Measurements from ENCODE around the gene ANKRD53. TPM values are rescaled to one million over a fixed set of nuclear protein-coding genes. Genes with fewer than 3 reads are reported as not detected.
A peak's percentile ranks its signal among the peaks of the same experiment; 100 is the strongest.

Gene ANKRD53
- total RNA-seq, 4 donors from 2014 or later, result 2.9 to 5.5 TPM; not detected in 2

DNA sequence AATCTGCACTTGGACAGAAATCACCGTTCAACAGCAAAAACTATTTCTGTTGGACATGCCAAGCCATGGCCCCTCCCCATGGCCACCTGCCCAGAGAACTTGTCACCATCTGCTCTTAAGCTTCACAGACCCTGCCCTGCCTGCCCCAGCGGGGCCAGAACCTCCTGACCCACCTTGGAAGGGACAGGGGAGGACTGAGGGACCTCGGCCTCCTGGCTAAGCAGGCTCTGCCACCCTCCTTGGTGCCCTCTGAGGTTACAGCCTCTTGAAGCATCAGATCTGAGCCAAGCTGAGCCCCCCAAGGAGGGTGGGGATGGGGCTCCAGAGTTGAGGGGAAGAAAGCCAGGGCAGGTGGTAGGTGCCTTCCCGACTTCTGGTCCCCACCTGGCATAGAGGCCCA, 9.7 kb downstream of the ANKRD53 start:
- no peak for TF ChIP-seq CTCF (IDR thresholded peaks at IDR 0.05)
- no peak for TF ChIP-seq POLR2A (IDR thresholded peaks at IDR 0.05)
- no peak for TF ChIP-seq EP300 (IDR thresholded peaks at IDR 0.05)
- no peak for TF ChIP-seq POLR2AphosphoS5 (IDR thresholded peaks at IDR 0.05)
- H3K9me3 ChIP-seq, result no peaks in the 10 kb centered on the region
- peaks cover 74% of the 10 kb centered on the region for H3K36me3 ChIP-seq
- 28% methylated on average over 4 of the region's 4 CpGs for WGBS
- H3K27me3 ChIP-seq, result no peaks in the 10 kb centered on the region
- H3K4me1 ChIP-seq, result peaks cover 41% of the 10 kb centered on the region
- no peak overlapping the region for H3K4me3 ChIP-seq
- DNase-seq (ENCODE audit: low spot score in 2 of 2), result peak; percentile 52 to 65
- H3K27ac ChIP-seq, result no peak overlapping the region

- TF ChIP-seq POLR2AphosphoS5 (IDR thresholded peaks at IDR 0.05) (no peak), CTCF (IDR thresholded peaks at IDR 0.05) (no peak), POLR2A (IDR thresholded peaks at IDR 0.05) (no peak), EP300 (IDR thresholded peaks at IDR 0.05) (no peak)
- peak in 1 of 2 donors; percentile 53 for DNase-seq (ENCODE audit: low spot score in 2 of 2)
- H3K27me3 ChIP-seq, result no peaks in the 10 kb centered on the region
- WGBS, result 92% methylated on average over 16 of the region's 16 CpGs
- peaks cover 50% of the 10 kb centered on the region for H3K4me1 ChIP-seq
- no peak overlapping the region for H3K4me3 ChIP-seq
- no peak overlapping the region for H3K27ac ChIP-seq
- H3K9me3 ChIP-seq, result no peaks in the 10 kb centered on the region
- H3K36me3 ChIP-seq, result peaks cover 72% of the 10 kb centered on the region
Measured at GRCh38 chr2:70988726-70989648, 10.6 kb downstream of the ANKRD53 start.

DNA sequence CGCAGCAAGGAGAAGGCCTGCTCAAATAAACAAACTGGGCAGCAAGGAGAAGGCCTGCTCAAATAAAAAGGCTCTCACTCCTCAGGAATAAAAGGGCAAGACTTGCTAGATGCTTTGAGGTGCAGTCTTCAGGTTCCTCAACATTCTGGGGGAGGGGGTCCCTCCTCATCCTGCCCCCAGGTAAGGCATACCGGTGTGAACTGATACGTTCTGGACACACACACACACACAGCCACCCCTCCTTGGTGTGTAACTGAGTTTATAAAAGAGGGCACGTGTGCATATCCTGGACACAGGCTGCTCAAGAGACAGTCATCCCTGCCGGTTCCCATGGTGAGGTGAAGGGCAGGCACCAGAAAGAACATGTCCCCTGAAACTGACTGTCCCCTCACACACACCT, 11.8 kb downstream of the ANKRD53 start:
- peaks cover 47% of the 10 kb centered on the region for H3K4me1 ChIP-seq
- H3K9me3 ChIP-seq, result no peaks in the 10 kb centered on the region
- TF ChIP-seq POLR2A (IDR thresholded peaks at IDR 0.05) (no peak), POLR2AphosphoS5 (IDR thresholded peaks at IDR 0.05) (no peak), CTCF (IDR thresholded peaks at IDR 0.05) (no peak), EP300 (IDR thresholded peaks at IDR 0.05) (no peak)
- no peak overlapping the region for H3K4me3 ChIP-seq
- no peaks in the 10 kb centered on the region for H3K27me3 ChIP-seq
- no peak for DNase-seq (ENCODE audit: low spot score in 2 of 2)
- peaks cover 68% of the 10 kb centered on the region for H3K36me3 ChIP-seq
- WGBS, result 74% methylated on average over 5 of the region's 5 CpGs
- no peak overlapping the region for H3K27ac ChIP-seq

- Histone ChIP-seq H3K36me3 (peaks cover 58% of the 10 kb centered on the region), H3K4me1 (peaks cover 43% of the 10 kb centered on the region), H3K9me3 (no peaks in the 10 kb centered on the region), H3K4me3 (no peak overlapping the region), H3K27me3 (no peaks in the 10 kb centered on the region), H3K27ac (no peak overlapping the region)
- 71% methylated on average over 1 of the region's 5 CpGs for WGBS
- peak in 1 of 2 donors; percentile 45 for DNase-seq (ENCODE audit: low spot score in 2 of 2)
- no peak for TF ChIP-seq POLR2AphosphoS5 (IDR thresholded peaks at IDR 0.05)
- no peak for TF ChIP-seq EP300 (IDR thresholded peaks at IDR 0.05)
- no peak for TF ChIP-seq POLR2A (IDR thresholded peaks at IDR 0.05)
- no peak for TF ChIP-seq CTCF (IDR thresholded peaks at IDR 0.05)
Measured at GRCh38 chr2:70991142-70991541, 12.7 kb downstream of the ANKRD53 start.

DNA sequence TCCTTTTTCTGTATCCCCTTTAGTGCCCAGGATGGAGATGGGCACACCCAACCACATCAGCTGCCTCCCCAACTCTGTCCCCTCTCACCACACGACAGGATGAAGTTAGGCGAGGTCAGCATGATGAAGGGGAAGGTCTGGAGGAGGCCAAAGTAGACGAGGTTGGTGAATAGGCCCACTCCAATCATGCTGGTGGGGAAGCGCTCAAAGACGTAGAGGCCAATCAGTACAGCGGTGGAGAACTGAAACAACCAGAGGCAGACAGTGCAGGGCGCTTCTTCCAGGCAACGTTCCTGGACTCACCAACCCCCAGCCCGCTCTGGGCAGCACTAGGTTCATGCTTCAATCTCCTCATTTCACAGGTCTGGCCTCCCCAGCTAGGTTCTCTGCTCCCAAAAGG, 13.3 kb downstream of the ANKRD53 start:
- peaks cover 52% of the 10 kb centered on the region for H3K36me3 ChIP-seq
- no peak for TF ChIP-seq EP300 (IDR thresholded peaks at IDR 0.05)
- TF ChIP-seq POLR2AphosphoS5 (IDR thresholded peaks at IDR 0.05), result no peak
- no peak for TF ChIP-seq POLR2A (IDR thresholded peaks at IDR 0.05)
- no peak for TF ChIP-seq CTCF (IDR thresholded peaks at IDR 0.05)

More for the DNA sequence above, 13.3 kb downstream of the ANKRD53 start:
- Histone ChIP-seq H3K9me3 (no peaks in the 10 kb centered on the region), H3K27ac (no peak overlapping the region), H3K4me3 (no peak overlapping the region), H3K4me1 (peaks cover 43% of the 10 kb centered on the region), H3K27me3 (no peaks in the 10 kb centered on the region)
- DNase-seq (ENCODE audit: low spot score in 2 of 2), result peak in 1 of 2 donors; percentile 28
- WGBS, result 88% methylated on average over 9 of the region's 9 CpGs
